GM21576 (cell line): ENCODE measurements around the gene FNDC11.

Source experiments
- ATAC-seq: cut with Tn5 transposase; IDR thresholded peaks from one replicate; pipeline ENCODE4 v1.9.1; 2021; ENCODE audit warnings: mild to moderate bottlenecking, moderate library complexity; ENCODE audit not compliant: unreplicated experiment

The FNDC11 gene

GRCh38 chr20:63539441-63540370, 14.3 kb upstream of the FNDC11 start:
- no peak for ATAC-seq

GRCh38 chr20:63540417-63541186, 13.4 kb upstream of the FNDC11 start:
- no peak for ATAC-seq

- no peak for ATAC-seq
Observed at GRCh38 chr20:63541371-63541770, 12.6 kb upstream of the FNDC11 start.

- no peak for ATAC-seq
Observed at GRCh38 chr20:63542031-63542559, 11.9 kb upstream of the FNDC11 start.

GRCh38 chr20:63542696-63543095, 11.3 kb upstream of the FNDC11 start:
- no peak for ATAC-seq

GRCh38 chr20:63543131-63543530, 10.8 kb upstream of the FNDC11 start:
- ATAC-seq: no peak

GRCh38 chr20:63543733-63544132, 10.2 kb upstream of the FNDC11 start:
- no peak for ATAC-seq

GRCh38 chr20:63544241-63544957, 9.6 kb upstream of the FNDC11 start:
- no peak for ATAC-seq

GRCh38 chr20:63544958-63545516, 8.9 kb upstream of the FNDC11 start:
- no peak for ATAC-seq

GRCh38 chr20:63545814-63546213, 8.1 kb upstream of the FNDC11 start:
- no peak for ATAC-seq

- no peak for ATAC-seq
Observed at GRCh38 chr20:63546256-63546955, 7.6 kb upstream of the FNDC11 start.

GRCh38 chr20:63546956-63547724, 6.8 kb upstream of the FNDC11 start:
- no peak for ATAC-seq

- no peak for ATAC-seq
Observed at GRCh38 chr20:63547725-63548480, 6.1 kb upstream of the FNDC11 start, which contains the start of gene SRMS. Gene SRMS (minus strand): TSS chr20:63547749. CDS start chr20:63547463, 286 bp downstream.

- ATAC-seq: no peak
Observed at GRCh38 chr20:63548542-63548941, 5.4 kb upstream of the FNDC11 start.

- no peak for ATAC-seq
Observed at GRCh38 chr20:63549019-63549418, 4.9 kb upstream of the FNDC11 start.

GRCh38 chr20:63549679-63550282, 4.2 kb upstream of the FNDC11 start:
- no peak for ATAC-seq

GRCh38 chr20:63551068-63551467, 2.9 kb upstream of the FNDC11 start:
- no peak for ATAC-seq
